Hematopoietic multipotent progenitor cell treated with erythropoietin and hydrocortisone succinate and interleukin-3 and kit ligand, for 17 days (in vitro differentiated cells): ENCODE measurements around the gene TASL.
"Not testable (repeated sequence)": the region's sequence is repeated elsewhere in the genome, so short reads cannot be mapped to it uniquely, and the experiment has no call there.

ENCODE experiments used
- DNase-seq: peaks from one replicate; pipeline ENCODE4 v3.0.0-alpha.2; 2015; ENCODE audit warnings: low spot score

The TASL gene

GRCh38 chrX:30576881-30577280 is 685 bp downstream of the TASL start:
- DNase-seq = no peak

- no peak for DNase-seq
These were observed 4.4 kb downstream of the TASL start for GRCh38 chrX:30573125-30573524.

- DNase-seq = no peak
These were observed 4.9 kb downstream of the TASL start for GRCh38 chrX:30572678-30573077.

- no peak for DNase-seq
These were observed 5.6 kb downstream of the TASL start for GRCh38 chrX:30572004-30572403.

GRCh38 chrX:30570505-30570904 is 7.1 kb downstream of the TASL start:
- peak; percentile 22 for DNase-seq

GRCh38 chrX:30568136-30568535 is 9.4 kb downstream of the TASL start:
- DNase-seq = no peak

- DNase-seq = not testable (repeated sequence)
These were observed 14.5 kb downstream of the TASL start for GRCh38 chrX:30563070-30563469.

GRCh38 chrX:30561191-30561590 is 16.4 kb downstream of the TASL start:
- no peak for DNase-seq

- no peak for DNase-seq
These were observed 39.3 kb downstream of the TASL start for GRCh38 chrX:30538271-30538670.

- no peak for DNase-seq
These were observed 43.7 kb downstream of the TASL start for GRCh38 chrX:30533835-30534234.

- DNase-seq = no peak
These were observed 44.3 kb downstream of the TASL start for GRCh38 chrX:30533266-30533665.

GRCh38 chrX:30530606-30531005 is 47.0 kb downstream of the TASL start:
- DNase-seq = no peak

GRCh38 chrX:30525732-30526131 is 51.8 kb downstream of the TASL start:
- DNase-seq = no peak

- no peak for DNase-seq
These were observed 56.0 kb downstream of the TASL start for GRCh38 chrX:30521440-30522182.

GRCh38 chrX:30513284-30513683 is 64.3 kb downstream of the TASL start:
- no peak for DNase-seq
